GM12878 (cell line): ENCODE results near the gene TTC16. TPM values are rescaled to one million over a fixed set of nuclear protein-coding genes. Genes with fewer than 3 reads are reported as not detected.

Experiments used
- ATAC-seq: fragments of 200-7000 bp; cut with Tn5 transposase; 3 replicates; pipeline ENCODE4 v1.9.1; 2020; ENCODE audit warnings: mild to moderate bottlenecking, moderate library complexity
- BruUV-seq: library from RNA; stranded (reverse); fragments of 400-500 nt; replicated peaks from 2 replicates; lab custom pipeline; 2021; lab: Mats Ljungman, UMichigan
- CTCF ChIA-PET: fragments of 300-600 bp; sonication (Branson Sonifier 250); formaldehyde crosslinking; extraction: SDS; loops from one replicate; lab custom pipeline; 2021; ENCODE audit warnings: inconsistent platforms; lab: Yijun Ruan, JAX
- POLR2A ChIA-PET: fragments of 350-600 bp; formaldehyde crosslinking; extraction: SDS; loops from one replicate; lab custom pipeline; 2021; ENCODE audit warnings: inconsistent platforms; lab: Charles Lee
- RAD21 ChIA-PET: fragments of 300-600 bp; sonication (Branson Sonifier 250); formaldehyde crosslinking; loops from one replicate; lab custom pipeline; 2023; ENCODE audit warnings: antibody characterized with exemption; ENCODE audit not compliant: unreplicated experiment; lab: Charles Lee
- SMC1A ChIA-PET: fragments of 300-600 bp; sonication (Branson Sonifier 250); formaldehyde crosslinking; loops from one replicate; lab custom pipeline; 2023; ENCODE audit not compliant: unreplicated experiment, uncharacterized antibody; lab: Charles Lee
- DNase-seq: peaks from one replicate; pipeline ENCODE4 v3.0.0-alpha.2; 2011; ENCODE audit warnings: low read depth, low spot score
- FAIRE-seq: peaks from 3 replicates; lab custom pipeline; 2011; peaks lifted over from hg19 to GRCh38; lab: Jason Lieb, UNC
- H2AFZ ChIP-seq: 2 replicates; pipeline ENCODE4 v1.6.0; 2011; ENCODE audit warnings: low read depth, low read length, control low read depth; ENCODE audit not compliant: control insufficient read depth
- H3K27ac ChIP-seq: 2 replicates; pipeline ENCODE4 v1.5.1; 2011; ENCODE audit warnings: control low read depth; ENCODE audit not compliant: control insufficient read depth, insufficient read depth
- H3K27me3 ChIP-seq, 2 experiments: replicated peaks in 1 of 2; 2 replicates each; pipeline versions ENCODE4 v1.6.0 to v1.6.1; 2011; ENCODE audit warnings: low read length in 1 of 2; ENCODE audit not compliant: control insufficient read depth in 2 of 2, insufficient read depth in 2 of 2
- H3K36me3 ChIP-seq, 2 experiments: 2 replicates each; pipeline ENCODE4 v1.5.1; 2011; ENCODE audit warnings: low read length in 1 of 2; ENCODE audit not compliant: control insufficient read depth in 2 of 2, insufficient read depth in 2 of 2
- H3K4me1 ChIP-seq: 2 replicates; pipeline ENCODE4 v1.6.1; 2011; ENCODE audit warnings: mild to moderate bottlenecking, low read length, moderate library complexity, mixed read lengths; ENCODE audit not compliant: control insufficient read depth, insufficient read depth
- H3K4me2 ChIP-seq: 2 replicates; pipeline ENCODE4 v1.6.0; 2011; ENCODE audit warnings: control low read depth; ENCODE audit not compliant: control insufficient read depth, insufficient read depth
- H3K4me3 ChIP-seq: fragments of 200-600 bp; sonication (generic); 2 replicates; pipeline ENCODE4 v1.5.1; 2016
- H3K79me2 ChIP-seq: 2 replicates; pipeline ENCODE4 v1.6.0; 2011; ENCODE audit warnings: low read length; ENCODE audit not compliant: control insufficient read depth, insufficient read depth
- H3K9ac ChIP-seq: 2 replicates; pipeline ENCODE4 v1.8.0; 2011; ENCODE audit warnings: low read length, control low read depth, mixed read lengths; ENCODE audit not compliant: control insufficient read depth, insufficient read depth
- H3K9me3 ChIP-seq: replicated peaks from 3 replicates; pipeline ENCODE4 v1.5.1; 2011; ENCODE audit warnings: mild to moderate bottlenecking, low read length; ENCODE audit not compliant: control insufficient read depth, insufficient read depth
- H4K20me1 ChIP-seq: 2 replicates; pipeline ENCODE4 v1.6.0; 2011; ENCODE audit not compliant: control insufficient read depth, insufficient read depth
- CHD4 ChIP-seq: fragments of 200-600 bp; sonication (generic); IDR thresholded peaks from 2 replicates; pipeline ENCODE4 v1.6.1; 2016; ENCODE audit warnings: mild to moderate bottlenecking
- MAX ChIP-seq: IDR thresholded peaks from 2 replicates; pipeline ENCODE4 v1.6.1; 2012; ENCODE audit warnings: low read depth, low read length, improper control_type of control experiment
- NR2C1 ChIP-seq: fragments of 450-650 bp; IDR thresholded peaks from 2 replicates; pipeline ENCODE4 v1.6.1; 2017; ENCODE audit warnings: antibody characterized with exemption, mild to moderate bottlenecking, moderate library complexity
- PAX5 ChIP-seq: IDR thresholded peaks from 2 replicates; pipeline ENCODE4 v1.6.1; 2011; ENCODE audit warnings: low read depth, low read length, borderline replicate concordance
- PAX8 ChIP-seq: fragments of 450-650 bp; IDR thresholded peaks from 2 replicates; pipeline ENCODE4 v1.6.1; 2017; ENCODE audit warnings: mild to moderate bottlenecking, moderate library complexity
- POLR2AphosphoS2 ChIP-seq: IDR thresholded peaks from 2 replicates; pipeline ENCODE4 v1.6.1; 2011; ENCODE audit warnings: low read depth, mild to moderate bottlenecking, low read length, improper control_type of control experiment, moderate library complexity
- POLR2AphosphoS5 ChIP-seq: IDR thresholded peaks from 2 replicates; pipeline ENCODE4 v1.6.1; 2011; ENCODE audit warnings: mild to moderate bottlenecking, low read length, inconsistent platforms
- WGBS: methylation state at CpG from one replicate; pipeline ENCODE4 v1.1.6; 2016; ENCODE audit warnings: low lambda C conversion rate; ENCODE audit not compliant: insufficient replicate concordance, insufficient coverage; ENCODE audit errors: missing lambda C conversion rate; 5-methylcytosine and 5-hydroxymethylcytosine counted together
- in situ Hi-C: fragments of 300-500 bp; cut with MboI; formaldehyde crosslinking; loops from 9 replicates; pipeline ENCODE4 v1.14.3; 2018; ENCODE audit warnings: mixed read lengths
- intact Hi-C: fragments of 100-400 bp; cut with micrococcal nuclease; formaldehyde crosslinking; loops from one replicate; pipeline ENCODE4 v1.14.2; 2022; ENCODE audit not compliant: unreplicated experiment
- polyA plus RNA-seq, 11 experiments: library from polyadenylated mRNA; depleted of rRNA in 4 of 11; unstranded in 6 of 11; stranded (reverse) in 5 of 11; fragments of >200 nt; fragmentation: Nextera tagmentation in 4 of 11; fragmentation: Illumina TruSeq in 1 of 11; extraction: Ambion mirVana in 4 of 11; extraction: Trizol in 1 of 11; gene quantifications; 1 replicate in 1 of 11; 2 replicates in 10 of 11; pipeline versions ENCODE4 v1.2.1 to v1.2.3, GENCODE V29; 2011 to 2016; ENCODE audit warnings: inconsistent platforms in 2 of 11, missing spikeins in 2 of 11, low read depth in 1 of 11
- total RNA-seq, 4 experiments: library from RNA; depleted of rRNA in 3 of 4; stranded (reverse); fragments of >200 nt in 3 of 4; fragmentation: Illumina TruSeq in 1 of 4; extraction: Trizol in 1 of 4; gene quantifications; 2 replicates each; pipeline versions ENCODE4 v1.2.1 to v1.2.3, GENCODE V29; 2013 to 2021
- TF ChIP-seq, protein P1 (sequence below): IDR thresholded peaks from 2 replicates; pipeline ENCODE4 v1.6.1; 2011; ENCODE audit warnings: low read depth, mild to moderate bottlenecking, low read length, moderate library complexity, borderline replicate concordance; ENCODE audit errors: extremely low read depth

TTC16 gene
- total and polyA plus RNA-seq, 10 of the 15 experiments (the other 5 are each of a cell fraction or from before 2014, with no cell fraction given) = 0.03 TPM; not detected in 9

DNA sequence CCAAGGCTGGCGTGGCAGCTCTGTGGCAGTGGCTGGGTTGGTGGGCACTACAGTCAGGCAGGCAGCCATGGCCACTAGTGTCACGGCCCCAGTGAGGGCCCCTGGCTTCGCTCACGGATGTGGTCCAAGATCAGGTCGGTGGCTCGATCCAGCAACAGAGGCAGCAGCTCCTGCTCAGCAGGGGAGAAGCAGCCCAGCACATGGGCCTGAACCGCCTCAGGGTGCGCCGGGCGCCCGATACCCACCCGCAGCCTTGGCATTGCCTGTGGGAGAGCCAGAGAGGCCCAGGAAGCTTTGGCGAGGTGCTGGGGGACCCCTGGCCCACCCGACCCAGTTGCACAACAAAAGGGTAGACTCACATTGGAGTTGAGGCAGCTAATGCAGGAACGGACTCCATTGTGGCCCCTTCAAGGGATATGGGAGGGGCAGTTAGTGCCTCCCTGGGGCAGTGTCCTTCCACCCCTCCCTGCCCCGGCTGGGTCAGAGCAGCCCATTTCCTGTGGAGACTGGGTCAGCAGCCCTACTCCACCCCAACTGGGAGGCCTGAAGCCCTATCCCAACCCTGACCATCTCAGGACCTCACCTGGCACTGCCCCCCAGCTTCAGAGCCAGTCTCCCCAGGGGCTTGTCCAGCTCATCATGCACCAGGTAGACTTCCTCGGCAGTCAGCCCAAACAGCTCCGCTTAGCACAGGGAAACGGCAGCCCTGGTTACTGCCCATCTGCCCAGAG is 1.7 kb upstream of the TTC16 start:
- H3K9ac ChIP-seq = no peak overlapping the region; the same call in 1 of the 2 replicates
- no peaks in the 10 kb centered on the region; the same call in 2 of the 3 replicates for H3K9me3 ChIP-seq
- no peaks in the 10 kb centered on the region for H3K79me2 ChIP-seq
- ChIA-PET RAD21 (no interaction called here), POLR2A (no interaction called here), CTCF (interaction anchor here (3.3 kb wide), 1 partner anchor 21 kb away, joined by 21 read pairs; the partner anchor contains the start of gene TOR2A), SMC1A (interaction anchor here (1.4 kb wide), 1 partner anchor 8 kb away, joined by 3 read pairs; the partner anchor contains the start of gene CFAP157)
- H4K20me1 ChIP-seq = no peaks in the 10 kb centered on the region
- intact Hi-C loops (no loop called here), in situ Hi-C loops (no loop called here)
- FAIRE-seq (no peak), ATAC-seq (no peak), DNase-seq (no peak)
- H2AFZ ChIP-seq = no peak overlapping the region
- peak overlapping the region; percentile 36; the same call in 1 of the 2 replicates for H3K4me3 ChIP-seq
- H3K36me3 ChIP-seq = no peaks in the 10 kb centered on the region; a peak in 1 of 4 replicates
- peak overlapping the region; percentile 74 for H3K4me2 ChIP-seq
- no peak overlapping the region for H3K27ac ChIP-seq
- H3K4me1 ChIP-seq = peaks cover 6% of the 10 kb centered on the region; the same call in 1 of the 2 replicates
- no peak for TF ChIP-seq CHD4
- no peak for TF ChIP-seq PAX5
- no peak for TF ChIP-seq NR2C1
- no peak for TF ChIP-seq POLR2AphosphoS2
- TF ChIP-seq PAX8 = no peak
- TF ChIP-seq, protein P1, sequence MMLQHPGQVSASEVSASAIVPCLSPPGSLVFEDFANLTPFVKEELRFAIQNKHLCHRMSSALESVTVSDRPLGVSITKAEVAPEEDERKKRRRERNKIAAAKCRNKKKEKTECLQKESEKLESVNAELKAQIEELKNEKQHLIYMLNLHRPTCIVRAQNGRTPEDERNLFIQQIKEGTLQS = no peak
- no peak for TF ChIP-seq POLR2AphosphoS5
- TF ChIP-seq MAX = no peak
- BruUV-seq = TSS peak; percentile 64
- WGBS = 70% methylated on average over 18 of the region's 19 CpGs
- H3K27me3 ChIP-seq = no peaks in the 10 kb centered on the region
